Measurements from ENCODE around the gene EVC2. TPM values are rescaled to one million over a fixed set of nuclear protein-coding genes. Genes with fewer than 3 reads are reported as not detected.

EVC2 gene
- total RNA-seq, 1 donor from 2014 or later: 4.5 TPM

DNA sequence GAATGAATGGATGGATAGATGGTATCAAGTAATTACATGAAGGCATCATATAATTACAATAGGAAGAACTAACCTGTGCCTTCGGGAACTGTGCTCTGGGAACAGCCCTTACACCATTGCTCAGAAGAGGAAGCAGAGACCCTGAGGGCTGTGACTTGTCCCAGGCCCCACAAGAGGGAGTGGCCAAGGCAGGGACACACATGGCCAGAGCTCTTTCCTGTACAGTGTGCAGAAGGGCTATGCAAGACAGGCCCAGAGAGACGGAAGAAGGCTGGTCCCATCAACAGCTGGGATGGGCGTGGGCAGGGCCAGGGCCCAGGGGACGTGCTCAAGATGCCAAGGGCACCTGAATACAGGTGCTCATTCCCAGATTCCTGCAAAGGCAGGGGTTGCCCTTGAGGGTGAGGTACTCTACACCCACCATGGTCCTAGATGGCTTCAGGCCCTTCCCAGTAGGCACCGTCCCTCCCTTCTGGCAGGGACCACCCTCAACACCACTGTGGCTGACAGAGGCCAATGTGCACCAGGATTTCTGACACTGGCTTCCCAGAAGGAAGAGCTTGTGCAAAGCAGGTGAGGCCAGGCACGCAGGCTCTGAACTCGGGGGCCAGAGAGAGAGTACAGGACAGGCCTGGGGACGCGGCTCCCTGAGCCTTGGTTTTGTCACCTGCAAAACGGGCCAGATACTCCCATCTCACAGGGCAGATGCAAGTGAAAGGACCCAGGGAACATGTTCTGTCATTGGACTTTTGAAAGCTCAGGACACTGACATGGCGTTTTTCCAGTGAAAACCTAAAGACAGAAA, 1.7 kb downstream of the EVC2 start:
- peak overlapping the region; percentile 83 for H3K4me3 Mint-ChIP-seq
- H3K4me1 Mint-ChIP-seq (ENCODE audit: unreplicated experiment): peaks cover 21% of the 10 kb centered on the region
- H3K27ac Mint-ChIP-seq: peak overlapping the region; percentile 11
- peaks cover 6% of the 10 kb centered on the region for H3K9me3 Mint-ChIP-seq
- H3K36me3 Mint-ChIP-seq: peaks cover 17% of the 10 kb centered on the region
- no peak for DNase-seq (ENCODE audit: extremely low spot score, unreplicated experiment)
- TF ChIP-seq, protein P1, sequence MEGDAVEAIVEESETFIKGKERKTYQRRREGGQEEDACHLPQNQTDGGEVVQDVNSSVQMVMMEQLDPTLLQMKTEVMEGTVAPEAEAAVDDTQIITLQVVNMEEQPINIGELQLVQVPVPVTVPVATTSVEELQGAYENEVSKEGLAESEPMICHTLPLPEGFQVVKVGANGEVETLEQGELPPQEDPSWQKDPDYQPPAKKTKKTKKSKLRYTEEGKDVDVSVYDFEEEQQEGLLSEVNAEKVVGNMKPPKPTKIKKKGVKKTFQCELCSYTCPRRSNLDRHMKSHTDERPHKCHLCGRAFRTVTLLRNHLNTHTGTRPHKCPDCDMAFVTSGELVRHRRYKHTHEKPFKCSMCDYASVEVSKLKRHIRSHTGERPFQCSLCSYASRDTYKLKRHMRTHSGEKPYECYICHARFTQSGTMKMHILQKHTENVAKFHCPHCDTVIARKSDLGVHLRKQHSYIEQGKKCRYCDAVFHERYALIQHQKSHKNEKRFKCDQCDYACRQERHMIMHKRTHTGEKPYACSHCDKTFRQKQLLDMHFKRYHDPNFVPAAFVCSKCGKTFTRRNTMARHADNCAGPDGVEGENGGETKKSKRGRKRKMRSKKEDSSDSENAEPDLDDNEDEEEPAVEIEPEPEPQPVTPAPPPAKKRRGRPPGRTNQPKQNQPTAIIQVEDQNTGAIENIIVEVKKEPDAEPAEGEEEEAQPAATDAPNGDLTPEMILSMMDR (conservative IDR thresholded peaks at IDR 0.05): no peak
- no peaks in the 10 kb centered on the region for H3K27me3 Mint-ChIP-seq

DNA sequence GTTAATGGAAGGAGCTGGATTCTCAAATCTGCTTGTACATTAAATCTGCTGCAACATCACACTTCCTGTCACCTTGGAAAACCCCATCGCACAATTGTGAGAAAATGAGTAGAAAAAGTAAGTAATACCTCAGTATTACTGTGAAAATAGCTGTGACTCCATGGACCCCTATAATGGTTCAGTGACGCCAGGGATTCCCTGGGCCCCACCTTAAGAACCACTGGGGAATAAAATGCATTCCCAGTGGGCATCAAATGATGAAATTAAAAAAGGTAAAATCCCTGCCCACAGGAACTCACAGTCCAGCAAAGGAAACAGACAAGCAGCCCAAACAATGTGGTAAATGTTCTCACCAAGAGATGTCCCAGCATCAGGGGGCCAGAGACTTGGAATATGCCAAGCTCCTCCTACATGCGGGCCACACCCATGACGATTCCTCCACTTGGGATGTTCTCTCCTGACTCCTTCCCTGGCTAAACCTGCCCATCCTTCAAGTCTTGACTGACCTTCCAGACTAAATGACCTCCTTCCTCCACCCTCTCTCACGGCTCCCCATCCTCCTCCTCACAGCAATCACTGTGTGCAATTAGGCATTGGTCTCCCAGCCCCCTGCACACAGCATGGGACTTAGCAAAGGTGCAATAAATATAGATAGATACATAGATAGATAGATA, 2.6 kb downstream of the EVC2 start:
- Mint-ChIP-seq H3K4me1 (ENCODE audit: unreplicated experiment) (peaks cover 20% of the 10 kb centered on the region), H3K36me3 (peaks cover 20% of the 10 kb centered on the region), H3K9me3 (peaks cover 6% of the 10 kb centered on the region), H3K27ac (no peak overlapping the region), H3K4me3 (no peak overlapping the region), H3K27me3 (no peaks in the 10 kb centered on the region)
- no peak for DNase-seq (ENCODE audit: extremely low spot score, unreplicated experiment)
- TF ChIP-seq, protein P1 (conservative IDR thresholded peaks at IDR 0.05): no peak

DNA sequence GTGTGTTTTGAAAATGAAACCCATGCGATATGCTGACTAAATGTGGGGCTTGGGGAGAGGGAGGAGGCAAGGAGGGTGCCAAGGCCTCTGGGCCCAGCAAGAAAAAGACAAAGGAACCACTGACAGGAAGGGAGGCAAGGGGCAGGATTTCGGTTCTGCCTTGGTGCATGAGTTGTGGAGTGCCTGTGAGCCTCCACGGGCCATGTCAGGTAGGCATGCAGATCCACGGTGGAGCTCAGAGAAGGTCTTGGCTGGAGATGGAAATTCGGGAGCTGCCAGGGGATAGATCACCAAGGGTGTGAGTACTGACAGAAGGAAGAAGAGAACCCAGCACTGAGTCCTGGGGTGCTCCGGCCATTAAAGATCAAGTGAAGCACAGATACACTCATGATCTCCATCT, 4.1 kb downstream of the EVC2 start:
- DNase-seq (ENCODE audit: extremely low spot score, unreplicated experiment): no peak
- H3K27ac Mint-ChIP-seq: no peak overlapping the region
- peaks cover 23% of the 10 kb centered on the region for H3K36me3 Mint-ChIP-seq
- peaks cover 7% of the 10 kb centered on the region for H3K4me1 Mint-ChIP-seq (ENCODE audit: unreplicated experiment)
- H3K9me3 Mint-ChIP-seq: peaks cover 6% of the 10 kb centered on the region
- H3K4me3 Mint-ChIP-seq: no peak overlapping the region
- no peaks in the 10 kb centered on the region for H3K27me3 Mint-ChIP-seq
- TF ChIP-seq, protein P1 (conservative IDR thresholded peaks at IDR 0.05): no peak

DNA sequence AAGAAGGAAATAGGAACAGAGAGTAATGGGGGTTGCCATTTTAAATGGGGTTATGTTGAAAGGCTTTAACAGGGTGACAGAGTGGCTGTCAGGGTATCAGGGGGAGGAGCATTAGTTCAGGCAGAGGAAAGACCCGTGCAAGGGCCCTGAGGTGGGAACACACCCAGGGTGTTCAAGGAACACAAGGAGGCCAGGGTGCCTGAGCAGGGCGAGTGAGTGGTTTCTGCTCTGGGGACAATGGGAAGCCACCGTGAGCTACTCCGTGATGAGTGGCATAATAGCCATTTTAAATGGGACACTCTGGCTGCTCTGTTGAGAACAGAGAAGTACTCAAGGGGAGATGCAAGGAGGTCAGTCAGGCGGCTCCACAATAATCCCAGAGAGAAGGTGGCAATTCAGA, 4.5 kb downstream of the EVC2 start:
- no peak for DNase-seq (ENCODE audit: extremely low spot score, unreplicated experiment)
- peaks cover 7% of the 10 kb centered on the region for H3K4me1 Mint-ChIP-seq (ENCODE audit: unreplicated experiment)
- H3K27me3 Mint-ChIP-seq: no peaks in the 10 kb centered on the region
- TF ChIP-seq, protein P1 (conservative IDR thresholded peaks at IDR 0.05): no peak
- H3K27ac Mint-ChIP-seq: no peak overlapping the region
- no peak overlapping the region for H3K4me3 Mint-ChIP-seq
- H3K9me3 Mint-ChIP-seq: peaks cover 6% of the 10 kb centered on the region
- H3K36me3 Mint-ChIP-seq: peaks cover 23% of the 10 kb centered on the region

DNA sequence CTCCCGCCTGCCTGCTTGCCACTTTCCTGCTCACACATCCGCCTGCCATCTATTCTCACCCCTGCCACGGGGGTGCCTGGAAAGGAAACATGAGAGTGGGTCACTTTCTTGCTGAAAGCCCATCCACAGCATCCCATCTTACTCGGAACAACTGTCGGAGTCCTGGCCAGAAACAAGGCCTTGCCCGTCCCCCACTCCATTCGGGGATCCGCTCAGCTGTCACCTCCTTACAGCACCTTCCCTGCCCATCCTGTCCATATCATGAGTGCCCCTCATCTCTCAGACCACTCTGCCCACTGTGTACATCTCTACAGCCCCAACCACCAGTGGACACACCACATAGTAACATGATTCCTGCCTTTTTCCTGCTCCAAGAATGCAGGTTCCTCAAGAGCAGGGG, 6.4 kb downstream of the EVC2 start:
- DNase-seq (ENCODE audit: extremely low spot score, unreplicated experiment): no peak
- Mint-ChIP-seq H3K4me3 (no peak overlapping the region), H3K9me3 (peaks cover 6% of the 10 kb centered on the region), H3K27me3 (no peaks in the 10 kb centered on the region), H3K4me1 (ENCODE audit: unreplicated experiment) (peaks cover under 1% of the 10 kb centered on the region), H3K27ac (no peak overlapping the region), H3K36me3 (peaks cover 23% of the 10 kb centered on the region)
- TF ChIP-seq, protein P1 (conservative IDR thresholded peaks at IDR 0.05): no peak
